HG02571 (cell line): Measurements from ENCODE around the gene FAM200B.

ENCODE experiments used
- ATAC-seq: cut with Tn5 transposase; IDR thresholded peaks from one replicate; pipeline ENCODE4 v1.9.1; 2021; ENCODE audit warnings: mild to moderate bottlenecking, moderate library complexity; ENCODE audit not compliant: unreplicated experiment

Gene FAM200B

DNA sequence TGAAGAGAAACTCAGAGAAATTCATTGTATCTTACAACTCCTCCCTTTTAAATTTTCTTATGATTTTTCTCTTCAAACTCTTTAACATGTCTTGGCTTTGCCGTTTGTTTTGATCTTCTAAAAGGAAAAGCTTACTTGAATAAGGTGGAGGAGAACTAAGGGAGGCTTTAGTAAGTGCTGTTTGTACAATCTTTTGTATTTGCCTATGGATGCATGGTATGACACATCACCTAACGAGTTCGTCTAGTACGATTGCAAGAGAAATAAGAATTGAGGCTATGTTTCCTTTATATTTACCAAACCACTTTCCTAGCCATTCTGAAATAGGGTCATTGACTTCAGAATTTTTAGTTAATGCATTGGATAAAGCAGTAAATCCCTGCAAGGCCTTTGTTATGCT lies 12.8 kb downstream of the FAM200B start:
- no peak for ATAC-seq

DNA sequence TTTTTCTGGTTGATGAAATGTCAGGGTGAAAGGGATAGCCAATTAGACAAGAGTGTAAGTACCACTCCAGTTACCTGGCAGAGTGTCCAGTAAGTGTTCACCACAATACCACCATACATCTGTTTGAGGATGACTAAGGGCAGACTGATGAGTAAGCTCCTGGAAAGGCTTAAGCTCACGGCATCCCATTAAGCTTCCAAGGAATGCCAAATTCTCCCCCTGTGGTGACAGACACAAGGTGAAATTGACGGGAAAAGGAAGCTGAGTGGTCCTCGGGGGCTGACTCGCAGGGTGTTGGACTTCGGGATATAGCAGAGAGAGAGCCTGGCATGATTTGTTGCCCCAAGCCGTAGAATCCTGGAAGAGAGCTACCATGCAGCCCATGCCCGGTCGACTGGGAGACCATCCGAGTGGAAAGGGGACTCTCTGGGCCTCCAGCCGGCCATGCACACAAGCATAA lies 13.6 kb downstream of the FAM200B start:
- no peak for ATAC-seq

DNA sequence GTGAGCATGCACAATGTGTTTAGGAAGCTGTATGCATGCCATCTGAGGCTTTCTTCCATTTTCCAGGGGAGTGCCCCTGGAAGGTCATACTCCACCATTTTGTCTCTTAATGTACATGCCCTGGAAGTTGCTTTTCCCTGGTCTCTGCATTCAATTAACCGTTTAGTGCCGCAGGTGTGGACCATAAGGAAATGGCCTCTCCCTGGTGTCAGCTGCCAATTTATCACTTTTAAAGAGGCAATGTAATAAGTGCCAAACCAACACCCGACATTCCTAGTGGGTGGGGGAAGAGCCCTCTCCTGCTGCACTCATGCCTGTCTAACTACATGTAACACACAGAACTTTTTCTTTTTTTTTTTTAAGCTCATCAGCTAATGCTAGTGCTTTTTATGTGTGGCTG lies 14.1 kb downstream of the FAM200B start:
- no peak for ATAC-seq

DNA sequence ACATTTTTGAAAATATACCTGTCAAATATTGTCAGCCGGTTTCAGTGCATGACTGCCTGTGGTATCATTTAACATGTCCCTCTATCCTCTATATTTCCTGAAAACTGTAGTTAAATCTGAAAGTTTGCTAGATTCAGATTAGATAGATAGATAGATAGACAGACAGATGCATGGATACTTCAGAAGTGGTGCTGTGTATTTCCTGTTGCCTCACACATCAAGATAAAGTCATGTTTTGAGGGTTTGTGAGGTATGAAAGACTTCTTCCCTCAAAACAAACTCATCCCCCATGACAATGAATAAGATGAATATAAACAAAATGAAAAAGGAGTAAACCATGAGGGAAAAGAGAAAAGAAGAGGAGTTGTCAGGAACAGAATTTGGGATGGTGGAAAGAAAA lies 15.2 kb downstream of the FAM200B start:
- no peak for ATAC-seq

DNA sequence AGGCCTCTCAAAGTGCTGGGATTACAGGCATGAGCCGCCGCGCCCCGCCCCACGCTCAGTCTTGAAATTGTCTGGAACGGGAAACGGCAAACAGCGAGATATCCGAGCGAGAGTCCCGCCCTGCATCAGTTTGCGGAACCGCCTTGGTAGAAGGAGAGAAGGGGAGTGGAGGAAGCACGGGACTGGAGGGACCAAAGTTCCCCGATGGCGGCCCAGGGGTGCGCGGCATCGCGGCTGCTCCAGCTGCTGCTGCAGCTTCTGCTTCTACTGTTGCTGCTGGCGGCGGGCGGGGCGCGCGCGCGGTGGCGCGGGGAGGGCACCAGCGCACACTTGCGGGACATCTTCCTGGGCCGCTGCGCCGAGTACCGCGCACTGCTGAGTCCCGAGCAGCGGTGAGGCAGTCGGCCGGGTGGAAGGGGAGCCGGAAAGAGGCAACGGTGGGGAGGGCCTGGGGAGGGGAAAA lies 21.3 kb downstream of the FAM200B start, which contains the start of gene BST1:
Gene BST1, plus strand, starts transcription at position 125 of the 463 bp plus-strand sequence. Its CDS starts 80 bp downstream, at position 205.
- no peak for ATAC-seq

DNA sequence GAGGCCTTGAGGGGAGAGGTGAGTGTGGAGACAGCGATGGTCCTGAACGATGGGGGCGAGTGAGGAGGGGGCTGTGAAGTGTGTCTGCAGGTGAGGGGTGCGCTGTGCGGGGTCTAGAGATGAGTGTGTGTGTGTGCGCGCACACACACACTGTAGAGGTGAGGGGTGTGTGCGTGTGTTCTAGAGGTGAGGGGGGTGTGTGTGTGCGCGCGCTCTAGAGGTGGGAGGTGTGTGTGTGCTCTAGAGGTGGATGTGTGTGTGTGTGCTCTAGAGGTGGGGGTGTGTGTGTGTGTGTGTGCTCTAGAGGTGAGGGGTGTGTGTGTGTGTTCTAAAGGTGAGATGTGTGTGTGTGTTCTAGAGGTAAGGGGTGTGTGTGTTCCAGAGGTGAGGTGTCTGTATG lies 21.8 kb downstream of the FAM200B start:
- no peak for ATAC-seq

DNA sequence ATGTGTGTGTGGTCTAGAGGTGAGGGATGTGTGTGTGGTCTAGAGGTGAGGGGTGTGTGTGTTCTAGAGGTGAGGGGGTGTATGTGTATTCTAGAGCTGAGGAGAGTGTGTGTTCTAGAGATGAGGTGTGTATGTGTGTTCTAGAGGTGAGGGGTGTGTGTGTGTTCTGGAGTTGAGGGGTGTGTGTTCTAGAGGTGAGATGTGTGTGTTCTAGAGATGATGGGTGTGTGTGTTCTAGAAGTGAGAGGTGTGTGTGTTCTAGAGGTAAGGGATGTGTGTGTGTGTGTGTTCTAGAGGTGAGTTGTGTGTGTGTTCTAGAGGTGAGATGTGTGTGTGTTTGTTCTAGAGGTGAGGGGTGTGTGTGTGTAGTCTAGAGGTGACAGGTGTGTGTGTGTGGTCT lies 22.5 kb downstream of the FAM200B start:
- no peak for ATAC-seq

DNA sequence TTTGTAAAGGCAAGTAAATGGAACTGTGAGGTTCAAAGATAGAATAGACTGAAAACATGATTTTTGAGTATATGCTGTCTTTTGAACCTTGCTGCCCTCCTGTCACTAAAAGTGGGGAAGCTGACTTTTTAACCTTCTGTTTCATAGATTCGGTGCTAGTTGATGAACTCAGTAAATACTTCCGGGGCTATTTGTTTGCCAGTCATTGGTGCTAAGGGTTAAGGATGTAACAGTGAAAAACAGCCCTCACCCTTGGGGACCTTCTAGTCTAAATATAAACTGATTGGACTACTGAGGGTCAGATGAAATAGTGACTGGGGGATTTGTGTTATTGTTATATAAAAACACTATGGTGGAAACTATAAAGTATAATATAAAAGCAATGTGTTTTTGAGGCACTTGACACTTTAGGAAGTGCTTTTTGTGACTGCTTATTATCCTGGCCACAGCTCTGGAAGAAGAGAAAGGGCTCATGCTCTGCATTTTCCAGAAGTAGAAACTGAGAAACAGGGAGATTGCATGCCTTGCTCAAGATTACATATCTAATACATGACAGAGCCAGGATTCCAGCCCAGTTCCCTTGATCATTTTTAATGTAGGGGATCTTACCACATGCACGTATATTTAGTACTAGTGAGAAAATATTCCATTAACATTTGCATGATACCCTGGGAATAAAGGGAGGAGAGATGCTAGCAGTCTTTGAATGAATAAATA lies 25.2 kb downstream of the FAM200B start:
- ATAC-seq: no peak

DNA sequence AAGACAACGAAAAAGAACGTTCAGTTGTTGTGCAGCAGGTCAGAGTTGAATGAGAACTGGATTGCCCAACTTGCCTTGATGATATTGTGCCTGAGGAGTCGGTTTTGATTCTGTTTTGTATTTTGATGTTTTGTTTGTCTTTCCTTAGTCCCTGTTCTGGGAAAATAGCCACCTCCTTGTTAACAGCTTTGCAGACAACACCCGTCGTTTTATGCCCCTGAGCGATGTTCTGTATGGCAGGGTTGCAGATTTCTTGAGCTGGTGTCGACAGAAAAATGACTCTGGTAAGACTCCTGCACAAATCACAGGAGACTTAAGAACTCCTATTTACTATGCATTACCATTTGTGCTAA lies 25.7 kb downstream of the FAM200B start:
- ATAC-seq: no peak

DNA sequence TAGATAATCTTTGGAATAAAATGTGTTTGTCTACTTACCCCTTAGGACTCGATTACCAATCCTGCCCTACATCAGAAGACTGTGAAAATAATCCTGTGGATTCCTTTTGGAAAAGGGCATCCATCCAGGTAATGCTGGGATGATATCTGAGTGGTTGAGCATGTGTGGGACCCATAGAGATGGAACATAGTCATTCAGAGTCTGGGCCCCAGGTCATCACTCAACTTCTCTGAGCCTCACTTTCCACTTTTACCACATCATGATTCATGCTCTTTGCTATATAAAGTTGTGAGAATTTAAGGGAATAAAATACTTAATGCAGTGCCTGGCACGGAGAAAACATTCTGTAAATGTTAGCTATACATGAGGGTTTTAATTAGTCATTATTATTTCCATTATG lies 30.1 kb downstream of the FAM200B start:
- ATAC-seq: no peak

DNA sequence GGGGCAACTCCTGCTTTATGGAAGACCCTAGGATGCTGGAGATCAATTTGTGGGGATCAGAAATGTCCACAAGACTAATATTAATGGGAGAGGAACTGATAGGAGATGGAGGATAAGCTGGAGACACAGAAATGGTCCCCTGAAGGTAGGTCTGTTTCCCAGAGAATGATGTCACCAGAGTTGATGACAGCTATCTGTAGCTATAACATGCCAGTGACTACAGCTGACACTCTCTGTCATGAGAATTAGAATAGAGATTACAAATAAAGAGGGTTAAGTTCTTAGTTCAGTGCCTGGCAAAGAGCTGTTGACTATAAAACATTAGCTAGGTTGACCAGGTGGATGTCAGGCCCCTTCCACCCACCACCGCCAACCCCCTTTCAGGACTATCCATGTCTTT lies 30.6 kb downstream of the FAM200B start:
- ATAC-seq: no peak

DNA sequence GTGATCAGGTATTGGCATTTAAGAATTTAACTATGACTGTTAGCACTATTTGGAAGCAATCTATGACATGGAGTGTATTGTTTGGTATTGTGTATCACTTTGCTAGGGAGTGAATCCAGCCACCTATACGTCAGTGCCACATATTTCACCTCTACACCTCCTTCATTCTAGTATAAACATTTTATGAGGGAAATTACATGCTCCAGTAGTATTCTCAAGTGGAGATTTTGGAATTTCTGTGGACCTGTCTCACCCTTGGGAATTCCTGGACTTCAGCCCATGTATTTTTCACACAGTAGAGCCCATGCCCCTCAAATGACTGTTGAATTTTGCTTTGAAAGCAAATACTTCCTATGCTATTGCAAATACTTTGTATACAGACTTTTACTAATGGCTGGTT lies 32.5 kb downstream of the FAM200B start:
- ATAC-seq: no peak

DNA sequence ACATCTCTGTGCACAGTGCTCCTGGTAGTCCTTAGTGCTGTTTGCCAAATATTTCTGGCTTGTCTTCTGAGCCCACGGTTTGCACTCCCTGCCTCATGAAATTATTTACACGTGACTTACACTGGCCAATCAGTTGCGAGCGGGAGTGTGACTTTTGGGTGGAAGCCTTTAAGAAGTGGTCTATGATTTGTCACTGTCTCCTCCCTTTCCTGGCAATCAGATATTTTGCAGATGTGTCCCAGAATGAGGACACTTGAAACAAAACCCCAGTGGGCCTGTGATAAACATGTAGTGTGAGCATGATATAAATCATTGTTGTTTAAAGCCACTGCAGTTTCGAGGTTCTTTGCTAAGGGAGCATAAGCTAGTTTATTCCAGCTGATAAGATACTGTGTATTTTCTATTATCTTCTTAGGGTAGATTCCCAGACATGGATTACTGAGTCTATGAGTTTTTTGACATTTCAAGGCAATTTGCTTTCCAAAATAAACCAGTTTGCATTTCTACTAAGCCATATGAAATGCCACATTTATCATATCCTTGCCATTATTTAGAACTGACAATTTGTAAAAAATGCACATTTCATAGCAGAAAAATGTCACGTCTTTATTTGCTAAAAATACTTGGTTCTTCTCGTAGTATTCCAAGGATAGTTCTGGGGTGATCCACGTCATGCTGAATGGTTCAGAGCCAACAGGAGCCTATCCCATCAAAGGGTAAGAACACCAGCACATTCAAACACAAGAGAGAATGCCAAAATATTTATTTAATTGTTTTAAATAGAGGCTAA lies 33.2 kb downstream of the FAM200B start:
- ATAC-seq: no peak

DNA sequence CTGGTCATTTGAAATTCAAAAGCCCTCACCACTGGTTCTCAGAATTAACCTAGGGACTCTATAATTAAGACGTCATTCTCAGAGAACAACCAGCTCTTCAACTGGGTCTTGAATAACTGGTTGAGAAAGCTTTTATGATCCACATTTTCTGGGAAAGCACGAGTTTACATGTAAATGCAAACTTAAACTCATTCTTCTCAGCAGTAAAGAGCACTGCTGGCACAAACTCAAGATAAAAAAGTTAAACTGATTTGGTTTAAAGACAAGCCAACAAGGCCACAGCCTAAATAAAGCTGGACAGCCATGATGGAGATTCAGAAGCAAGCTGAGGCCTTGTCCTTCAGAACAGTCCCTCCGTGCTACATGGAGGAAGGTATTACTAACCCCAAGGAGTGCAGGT lies 34.5 kb downstream of the FAM200B start:
- ATAC-seq: no peak

DNA sequence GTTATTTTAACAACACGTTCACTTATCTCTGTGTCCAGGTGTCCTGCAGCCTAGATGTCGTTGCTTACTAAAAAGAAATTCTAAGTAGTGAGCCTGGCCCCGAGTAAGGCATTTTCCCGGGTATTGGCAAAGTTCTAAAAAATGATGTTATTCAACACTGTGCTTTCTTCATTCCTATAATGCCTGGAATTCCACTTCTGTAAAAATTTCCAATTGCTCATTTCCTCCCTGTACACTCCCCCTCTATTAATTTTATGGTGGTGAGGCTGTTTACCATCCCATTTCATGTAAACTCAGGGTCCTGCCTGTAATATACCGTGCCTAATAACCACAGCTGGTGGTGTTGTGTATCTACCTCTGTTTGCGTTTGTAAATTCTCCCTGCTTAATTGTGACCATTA lies 35.5 kb downstream of the FAM200B start:
- ATAC-seq: no peak

DNA sequence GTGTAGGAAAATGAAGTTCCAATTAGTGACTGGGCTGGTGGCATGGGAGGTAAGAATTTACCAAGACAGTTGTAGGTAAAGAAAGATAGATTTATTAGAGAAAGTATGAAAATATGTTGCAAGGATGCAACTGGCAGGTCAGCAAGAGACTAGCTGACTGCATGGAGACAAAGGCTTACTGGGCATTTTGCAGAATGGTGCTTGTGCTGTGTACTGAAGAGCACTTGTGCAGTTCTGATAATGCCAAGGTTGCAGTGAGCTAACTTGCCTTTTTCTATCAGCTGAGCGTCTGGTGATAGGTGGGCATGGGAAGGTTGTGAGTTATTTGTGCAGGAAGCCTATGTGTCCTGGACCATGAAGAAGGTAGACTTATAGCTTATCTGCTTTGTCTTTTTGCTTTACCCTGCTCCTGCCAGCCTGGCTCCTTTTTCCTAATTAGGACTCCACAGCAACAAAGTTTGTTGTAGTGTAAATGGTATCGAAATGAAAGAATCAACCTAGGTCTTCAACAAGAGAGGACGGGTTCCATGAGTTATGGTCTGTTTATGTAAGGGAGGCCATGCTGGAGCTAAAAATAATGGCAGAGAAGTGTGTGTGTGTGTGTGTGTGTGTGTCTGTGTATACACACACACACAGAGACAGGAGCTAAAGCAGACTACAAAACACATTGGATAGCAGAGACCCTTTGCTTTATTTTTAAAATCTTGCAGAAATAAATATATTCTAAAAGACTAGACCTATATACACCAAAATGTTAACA lies 36.2 kb downstream of the FAM200B start:
- ATAC-seq: no peak

DNA sequence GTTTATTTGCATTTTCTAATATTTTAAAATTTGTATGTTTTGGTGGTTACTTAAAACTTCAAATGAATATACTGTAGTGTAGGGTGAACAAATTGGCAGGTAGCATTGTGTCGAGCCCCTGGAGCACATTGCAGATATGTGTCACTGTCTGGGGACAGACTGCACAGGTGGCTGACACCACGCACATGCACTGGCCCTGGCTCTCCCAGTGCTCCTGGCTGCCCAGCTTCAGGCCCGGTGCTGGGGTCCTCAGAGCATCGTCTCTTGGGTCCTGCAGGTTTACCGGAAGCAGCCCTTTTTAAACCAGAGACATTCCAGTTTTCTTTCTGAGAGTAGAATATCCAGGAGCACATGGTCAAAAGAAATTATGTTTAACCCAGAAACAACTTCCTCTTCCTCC lies 36.8 kb downstream of the FAM200B start:
- no peak for ATAC-seq

DNA sequence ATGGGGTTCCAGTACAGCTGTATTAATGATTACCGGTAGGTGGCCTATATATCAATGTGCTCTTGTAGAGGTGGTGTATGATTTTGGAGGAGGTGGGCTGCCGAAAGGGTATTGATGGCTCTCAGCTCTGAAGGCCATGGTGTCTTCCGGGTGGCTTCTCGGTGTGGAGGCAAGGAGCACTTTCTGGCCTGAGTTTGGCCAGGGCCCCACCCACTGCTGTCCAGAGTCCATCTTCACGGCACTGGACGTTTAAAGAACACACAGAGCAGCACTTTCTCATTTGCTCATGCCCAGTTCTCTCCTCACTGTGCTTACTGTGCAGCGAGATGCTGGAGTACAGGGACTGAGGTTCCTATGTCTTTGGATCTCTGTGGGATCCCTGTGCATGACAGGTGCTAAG lies 37.3 kb downstream of the FAM200B start:
- no peak for ATAC-seq

DNA sequence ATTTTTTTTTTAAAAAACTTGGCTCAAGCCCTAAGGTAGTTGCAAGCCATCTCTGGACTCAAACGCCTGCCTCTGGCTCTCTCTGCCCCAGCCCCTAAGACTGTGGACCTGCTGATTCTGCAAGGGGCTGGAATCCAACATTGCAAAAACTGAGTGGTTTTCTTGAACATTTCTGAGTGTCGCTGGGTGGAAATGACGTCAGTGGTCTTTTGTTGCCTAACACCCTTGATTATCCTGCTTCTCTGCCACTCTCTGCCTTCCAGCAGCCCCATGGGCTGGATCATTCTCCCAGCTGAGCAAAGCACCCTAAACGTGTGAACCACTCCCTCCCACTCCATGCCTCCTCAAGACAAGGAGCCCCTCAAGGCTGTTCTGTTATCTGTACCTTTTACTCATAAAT lies 37.9 kb downstream of the FAM200B start:
- ATAC-seq: no peak

DNA sequence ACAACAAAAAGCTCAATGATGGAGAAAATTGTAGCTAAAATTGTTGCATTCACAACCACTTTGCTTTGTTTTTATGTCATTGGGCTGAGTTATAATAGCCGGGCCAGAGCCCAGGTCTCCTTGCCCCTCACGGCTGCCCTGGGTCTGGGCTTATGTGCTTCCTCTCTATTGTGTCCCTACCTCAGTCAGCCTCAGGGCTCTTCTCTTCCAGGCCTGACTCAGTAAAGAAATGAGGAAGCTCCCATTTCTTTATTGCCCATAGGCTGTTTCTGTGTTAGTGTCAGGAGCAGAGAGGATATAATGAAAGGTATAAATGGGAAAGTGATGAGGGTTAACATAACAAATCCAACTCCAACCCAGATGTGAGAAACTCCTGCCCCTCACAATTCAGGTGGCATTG lies 39.2 kb downstream of the FAM200B start:
- no peak for ATAC-seq

DNA sequence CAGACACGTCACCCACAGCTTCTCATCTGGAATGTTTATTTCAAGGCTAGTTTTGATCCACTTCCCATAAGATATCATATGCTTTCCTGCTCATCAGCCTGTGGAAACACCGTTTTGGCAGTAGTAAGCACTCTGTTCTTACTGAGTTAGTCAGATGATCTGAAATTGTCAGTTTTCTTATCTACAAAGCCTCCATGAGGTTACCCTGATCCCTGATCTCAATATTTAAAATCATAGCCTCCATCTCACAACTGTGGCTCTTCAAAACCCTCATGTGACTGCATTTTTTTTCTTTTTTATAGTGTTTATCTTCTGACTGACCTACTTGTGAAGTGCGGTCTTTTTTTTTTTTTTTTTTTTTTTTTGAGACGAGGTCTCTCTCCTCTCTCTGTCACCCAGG lies 44.0 kb downstream of the FAM200B start:
- ATAC-seq: no peak
